DND-41 (cell line): ENCODE measurements around the gene NT5E.
A peak's percentile ranks its signal among the peaks of the same experiment; 100 is the strongest.

Experiments used
- ATAC-seq: fragments of 200-7000 bp; cut with Tn5 transposase; 3 replicates; pipeline ENCODE4 v1.9.1; 2021; ENCODE audit warnings: low read depth; ENCODE audit not compliant: insufficient read depth
- DNase-seq: peaks from one replicate; pipeline ENCODE4 v3.0.0-alpha.2; 2020
- H2AFZ ChIP-seq: 2 replicates; pipeline ENCODE4 v1.6.0; 2012; ENCODE audit warnings: low read depth, low read length
- H3K27ac ChIP-seq: 2 replicates; pipeline ENCODE4 v1.5.1; 2012; ENCODE audit warnings: low read length, inconsistent platforms
- H3K27me3 ChIP-seq: fragments of 200-600 bp; sonication (generic); 2 replicates; pipeline ENCODE4 v1.6.0; 2012; ENCODE audit warnings: low read length, mild to moderate bottlenecking, inconsistent platforms; ENCODE audit not compliant: insufficient read depth, poor library complexity
- H3K36me3 ChIP-seq: 2 replicates; pipeline ENCODE4 v1.5.1; 2012; ENCODE audit warnings: low read length, inconsistent platforms; ENCODE audit not compliant: insufficient read depth
- H3K4me1 ChIP-seq: 2 replicates; pipeline ENCODE4 v1.5.1; 2012; ENCODE audit warnings: mild to moderate bottlenecking, low read length; ENCODE audit not compliant: insufficient read depth
- H3K4me2 ChIP-seq: 2 replicates; pipeline ENCODE4 v1.6.0; 2012; ENCODE audit warnings: mild to moderate bottlenecking, moderate library complexity, low read length, inconsistent platforms; ENCODE audit not compliant: insufficient read depth
- H3K4me3 ChIP-seq, 2 experiments: fragments of 200-600 bp in 1 of 2; shearing (Covaris generic) in 1 of 2; 2 replicates each; pipeline ENCODE4 v1.5.1; 2012 to 2016; ENCODE audit warnings: inconsistent platforms in 2 of 2, low read length in 2 of 2, mild to moderate bottlenecking in 2 of 2, low read depth in 1 of 2, moderate library complexity in 1 of 2
- H3K79me2 ChIP-seq: 2 replicates; pipeline ENCODE4 v1.6.0; 2012; ENCODE audit warnings: low read length, inconsistent platforms; ENCODE audit not compliant: insufficient read depth
- H3K9ac ChIP-seq: 2 replicates; pipeline ENCODE4 v1.6.0; 2012; ENCODE audit warnings: low read depth, mild to moderate bottlenecking, inconsistent platforms, low read length, moderate library complexity
- H3K9me3 ChIP-seq: 2 replicates; pipeline ENCODE4 v1.5.1; 2012; ENCODE audit warnings: low read length, moderate library complexity, mild to moderate bottlenecking, inconsistent platforms; ENCODE audit not compliant: insufficient read depth, severe bottlenecking
- H4K20me1 ChIP-seq: 2 replicates; pipeline ENCODE4 v1.6.0; 2012; ENCODE audit warnings: low read length; ENCODE audit not compliant: insufficient read depth
- EZH2 ChIP-seq: IDR thresholded peaks from 3 replicates; pipeline ENCODE4 v1.6.1; 2012; ENCODE audit warnings: borderline replicate concordance, low read depth, mild to moderate bottlenecking, moderate library complexity, low read length, inconsistent platforms; ENCODE audit not compliant: severe bottlenecking
- TF ChIP-seq, protein P1 (sequence below): IDR thresholded peaks from 2 replicates; pipeline ENCODE4 v1.5.1; 2012; ENCODE audit warnings: borderline replicate concordance, low read length, moderate library complexity, mild to moderate bottlenecking; ENCODE audit not compliant: poor library complexity, severe bottlenecking; ENCODE audit errors: extremely low read depth

Gene NT5E

DNA sequence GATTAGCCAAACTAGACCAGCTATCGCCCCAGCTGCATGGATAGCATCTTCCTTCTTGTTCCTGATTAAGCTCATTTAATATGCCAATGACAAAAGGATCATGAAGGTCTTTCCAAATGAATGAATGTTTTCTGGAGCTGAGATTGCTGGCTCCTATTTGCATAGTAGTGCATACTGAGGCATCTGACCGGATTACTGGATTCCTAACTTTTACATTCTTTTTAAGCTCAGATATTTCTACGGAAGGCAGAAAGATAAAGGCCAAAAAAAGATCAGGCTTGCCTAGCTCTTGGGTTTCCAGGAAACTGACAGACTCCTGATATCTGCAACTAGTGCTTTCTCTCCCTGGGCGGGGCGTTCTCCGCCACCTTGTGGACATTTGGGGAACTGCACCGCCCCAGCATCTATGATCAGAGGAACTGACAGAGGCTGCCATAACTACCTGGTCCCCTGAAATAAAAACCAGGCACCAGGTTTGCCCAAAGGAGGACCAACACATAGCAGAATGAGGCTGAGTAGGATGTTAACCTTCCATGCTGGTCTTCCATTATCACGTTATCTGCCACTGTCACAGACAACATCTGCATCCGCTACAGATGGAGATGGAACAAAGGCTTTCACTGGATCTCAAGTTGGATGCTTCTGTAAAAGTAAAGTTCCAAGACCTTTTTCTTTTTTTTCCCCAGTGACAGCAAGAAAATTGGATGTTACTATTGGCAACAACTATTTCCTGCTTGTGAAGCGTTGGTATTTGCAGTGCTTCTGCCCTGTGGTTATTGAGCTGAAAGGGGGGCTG is 33.2 kb downstream of the NT5E start:
- peak; percentile 95 for ATAC-seq

DNA sequence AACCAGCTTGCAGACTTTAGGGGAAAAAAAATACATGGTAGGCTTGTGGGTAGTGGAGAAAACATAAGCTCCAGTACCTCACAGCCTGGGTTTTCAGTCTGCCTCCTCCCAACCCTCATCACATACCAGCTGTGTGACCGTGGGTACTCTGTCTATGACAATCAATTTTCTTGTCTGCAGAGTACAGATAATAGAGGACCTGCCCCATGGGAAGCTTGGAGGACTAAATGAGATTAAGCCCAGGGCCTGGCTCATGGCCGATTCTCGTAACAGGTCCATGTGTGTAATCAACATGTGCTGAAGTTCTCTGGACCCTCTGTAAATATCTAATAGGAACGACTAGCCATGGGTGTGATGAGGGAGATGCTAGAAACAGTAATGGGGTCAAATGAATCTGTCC is 34.0 kb downstream of the NT5E start:
- Histone ChIP-seq H3K9ac (no peak overlapping the region), H3K79me2 (no peaks in the 10 kb centered on the region), H3K4me1 (no peaks in the 10 kb centered on the region), H3K4me3 (no peak overlapping the region), H3K27me3 (no peaks in the 10 kb centered on the region), H3K27ac (no peak overlapping the region), H3K9me3 (no peaks in the 10 kb centered on the region), H4K20me1 (no peaks in the 10 kb centered on the region), H3K36me3 (no peaks in the 10 kb centered on the region), H2AFZ (no peak overlapping the region), H3K4me2 (no peak overlapping the region)
- TF ChIP-seq, protein P1, sequence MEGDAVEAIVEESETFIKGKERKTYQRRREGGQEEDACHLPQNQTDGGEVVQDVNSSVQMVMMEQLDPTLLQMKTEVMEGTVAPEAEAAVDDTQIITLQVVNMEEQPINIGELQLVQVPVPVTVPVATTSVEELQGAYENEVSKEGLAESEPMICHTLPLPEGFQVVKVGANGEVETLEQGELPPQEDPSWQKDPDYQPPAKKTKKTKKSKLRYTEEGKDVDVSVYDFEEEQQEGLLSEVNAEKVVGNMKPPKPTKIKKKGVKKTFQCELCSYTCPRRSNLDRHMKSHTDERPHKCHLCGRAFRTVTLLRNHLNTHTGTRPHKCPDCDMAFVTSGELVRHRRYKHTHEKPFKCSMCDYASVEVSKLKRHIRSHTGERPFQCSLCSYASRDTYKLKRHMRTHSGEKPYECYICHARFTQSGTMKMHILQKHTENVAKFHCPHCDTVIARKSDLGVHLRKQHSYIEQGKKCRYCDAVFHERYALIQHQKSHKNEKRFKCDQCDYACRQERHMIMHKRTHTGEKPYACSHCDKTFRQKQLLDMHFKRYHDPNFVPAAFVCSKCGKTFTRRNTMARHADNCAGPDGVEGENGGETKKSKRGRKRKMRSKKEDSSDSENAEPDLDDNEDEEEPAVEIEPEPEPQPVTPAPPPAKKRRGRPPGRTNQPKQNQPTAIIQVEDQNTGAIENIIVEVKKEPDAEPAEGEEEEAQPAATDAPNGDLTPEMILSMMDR: no peak
- no peak for TF ChIP-seq EZH2
- DNase-seq (no peak), ATAC-seq (no peak)

More for the DNA sequence above, 33.2 kb downstream of the NT5E start:
- Histone ChIP-seq H2AFZ (no peak overlapping the region), H3K9me3 (no peaks in the 10 kb centered on the region), H3K36me3 (no peaks in the 10 kb centered on the region), H3K9ac (no peak overlapping the region), H3K4me2 (no peak overlapping the region), H3K27ac (no peak overlapping the region), H3K4me1 (no peaks in the 10 kb centered on the region), H3K27me3 (no peaks in the 10 kb centered on the region), H4K20me1 (no peaks in the 10 kb centered on the region), H3K4me3 (no peak overlapping the region), H3K79me2 (no peaks in the 10 kb centered on the region)
- peak; percentile 76 for DNase-seq
- no peak for TF ChIP-seq EZH2
- TF ChIP-seq, protein P1: peak; percentile 99

DNA sequence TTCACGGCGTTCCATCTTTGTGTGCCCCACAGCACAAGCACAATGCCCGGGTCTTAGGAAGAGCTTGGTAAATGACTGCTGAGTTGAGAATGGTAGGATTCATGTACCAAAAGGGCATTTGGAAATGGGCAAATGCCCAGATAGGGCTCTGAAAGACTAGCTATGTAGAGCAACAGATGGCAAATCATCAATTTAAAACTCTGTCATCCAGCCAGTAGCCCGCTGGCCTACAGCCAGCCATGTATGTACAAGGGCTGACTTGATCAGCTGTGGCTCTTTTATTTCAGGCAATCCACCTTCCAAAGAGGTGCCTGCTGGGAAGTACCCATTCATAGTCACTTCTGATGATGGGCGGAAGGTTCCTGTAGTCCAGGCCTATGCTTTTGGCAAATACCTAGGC is 35.1 kb downstream of the NT5E start:
- Histone ChIP-seq H3K36me3 (no peaks in the 10 kb centered on the region), H3K4me3 (no peak overlapping the region), H3K9me3 (no peaks in the 10 kb centered on the region), H3K4me2 (no peak overlapping the region), H3K4me1 (no peaks in the 10 kb centered on the region), H4K20me1 (no peaks in the 10 kb centered on the region), H2AFZ (no peak overlapping the region), H3K27me3 (no peaks in the 10 kb centered on the region), H3K27ac (no peak overlapping the region), H3K9ac (no peak overlapping the region), H3K79me2 (no peaks in the 10 kb centered on the region)
- DNase-seq (no peak), ATAC-seq (no peak)
- TF ChIP-seq, protein P1: no peak
- TF ChIP-seq EZH2: no peak
